ENCODE measurements around the gene KIF20B.
"Not testable (repeated sequence)": the region's sequence is repeated elsewhere in the genome, so short reads cannot be mapped to it uniquely, and the experiment has no call there.

KIF20B gene

DNA sequence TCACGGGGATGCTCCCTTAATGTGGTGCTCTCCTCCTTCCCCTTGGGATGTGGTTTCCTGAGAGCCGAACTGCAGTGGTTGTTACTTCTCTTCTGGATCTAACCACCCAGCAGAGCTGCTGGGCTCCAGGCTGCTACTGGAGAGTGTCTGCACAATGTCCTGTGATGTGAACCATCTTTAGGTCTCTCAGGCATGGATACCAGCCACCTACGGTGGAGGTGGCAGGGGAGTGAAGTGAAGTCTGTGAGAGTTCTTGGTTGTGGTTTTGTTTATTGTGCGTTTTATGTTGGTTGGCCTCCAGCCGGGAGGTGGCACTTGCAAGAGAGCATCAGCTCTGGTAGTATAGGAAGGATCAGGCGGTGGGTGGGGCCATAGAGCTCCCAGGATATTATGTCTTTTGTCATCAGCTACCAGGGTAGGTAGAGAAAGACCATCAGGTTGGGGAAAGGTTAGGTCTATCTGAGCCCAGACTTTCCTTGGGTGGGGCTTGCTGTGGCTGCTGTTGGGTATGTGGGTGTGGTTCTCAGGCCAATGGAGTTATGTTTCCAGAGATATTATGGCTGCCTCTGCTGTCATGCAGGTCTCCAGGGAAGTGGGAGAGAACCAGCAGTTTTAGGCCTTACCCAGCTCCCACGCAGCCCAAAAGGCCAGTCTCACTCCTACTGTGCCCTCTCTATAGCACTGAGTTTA lies 87.9 kb downstream of the KIF20B start:
- DNase-seq: no peak

DNA sequence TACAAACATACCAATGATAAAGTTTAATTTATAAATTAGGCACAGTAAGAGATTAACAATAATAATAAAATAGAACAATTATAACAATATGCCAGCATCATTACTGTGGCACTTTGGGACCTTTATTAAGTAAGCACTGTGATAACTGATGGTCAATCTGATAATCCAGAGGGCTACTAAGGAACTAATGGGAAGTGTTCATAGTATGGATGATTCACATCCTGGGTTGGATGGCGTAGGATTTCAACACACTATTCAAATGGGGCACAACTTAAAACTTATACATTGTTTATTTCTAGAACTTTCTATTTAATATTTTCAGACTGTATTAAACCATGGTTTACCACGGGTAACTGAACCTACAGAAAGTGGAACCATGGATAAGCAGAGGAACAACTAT lies 90.8 kb downstream of the KIF20B start:
- no peak for DNase-seq

DNA sequence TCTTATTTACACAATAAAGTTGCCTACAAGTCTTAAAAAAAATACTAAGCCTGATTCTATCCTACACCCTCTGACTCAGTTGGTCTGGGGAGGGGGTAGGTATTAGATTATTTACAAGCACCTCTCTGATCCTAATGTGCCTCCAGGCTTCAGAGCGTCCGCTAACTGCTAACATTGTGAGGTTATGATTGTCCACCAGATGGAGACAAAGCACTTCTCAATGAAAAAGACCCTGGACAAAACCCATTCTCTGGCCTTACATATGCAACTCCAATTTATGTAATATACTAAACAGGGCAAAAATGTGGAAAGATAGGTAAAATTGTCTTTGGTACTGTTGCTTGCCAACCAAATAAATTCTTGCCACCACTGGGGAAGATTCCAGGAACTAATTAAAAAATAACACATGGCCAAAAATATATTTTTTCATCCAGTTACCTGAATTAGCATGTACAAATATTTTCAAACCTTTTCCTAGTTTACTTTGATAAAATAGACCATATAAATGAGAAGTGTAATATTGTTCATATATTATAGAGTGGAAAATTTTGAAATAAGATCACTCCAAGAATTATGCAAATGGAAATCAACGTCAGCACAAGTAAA lies 92.4 kb downstream of the KIF20B start:
- DNase-seq: peak; percentile 80

DNA sequence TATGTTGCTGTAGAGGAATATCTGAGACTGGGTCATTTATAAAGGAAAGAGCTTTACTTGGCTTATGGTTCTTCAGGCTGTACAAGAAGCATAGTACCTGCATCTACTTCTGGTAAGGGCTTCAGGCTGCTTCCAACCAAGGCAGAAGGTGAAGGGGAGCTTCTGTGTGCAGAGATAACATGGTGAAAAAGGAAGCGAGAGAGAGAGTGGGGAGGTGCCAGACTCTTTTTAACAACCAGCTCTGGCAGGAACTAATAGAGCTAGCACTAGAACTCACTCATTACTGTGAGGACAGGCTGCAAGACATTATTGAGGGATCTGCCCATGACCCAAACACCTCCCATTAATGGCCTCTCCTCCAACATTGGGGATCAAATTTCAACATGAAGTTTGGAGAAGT lies 94.5 kb downstream of the KIF20B start:
- no peak for DNase-seq

DNA sequence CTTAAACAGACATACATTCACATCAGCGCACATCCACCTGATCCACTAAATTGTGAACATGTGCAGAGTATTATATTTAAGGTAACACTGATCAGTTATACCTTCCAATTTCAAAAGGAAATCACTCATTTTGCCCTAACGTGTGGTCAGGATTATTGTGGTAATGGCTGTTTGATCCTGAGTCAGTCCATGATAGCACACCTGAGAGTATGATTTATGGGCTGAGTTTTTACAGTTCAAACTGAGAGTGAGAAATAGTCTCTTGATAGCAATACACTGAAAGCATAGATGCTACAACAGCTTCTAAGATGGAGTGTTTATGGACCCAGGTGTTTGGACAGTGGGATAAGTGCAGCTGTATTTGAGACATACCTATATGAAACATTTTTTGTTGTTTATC lies 96.7 kb downstream of the KIF20B start:
- no peak for DNase-seq

DNA sequence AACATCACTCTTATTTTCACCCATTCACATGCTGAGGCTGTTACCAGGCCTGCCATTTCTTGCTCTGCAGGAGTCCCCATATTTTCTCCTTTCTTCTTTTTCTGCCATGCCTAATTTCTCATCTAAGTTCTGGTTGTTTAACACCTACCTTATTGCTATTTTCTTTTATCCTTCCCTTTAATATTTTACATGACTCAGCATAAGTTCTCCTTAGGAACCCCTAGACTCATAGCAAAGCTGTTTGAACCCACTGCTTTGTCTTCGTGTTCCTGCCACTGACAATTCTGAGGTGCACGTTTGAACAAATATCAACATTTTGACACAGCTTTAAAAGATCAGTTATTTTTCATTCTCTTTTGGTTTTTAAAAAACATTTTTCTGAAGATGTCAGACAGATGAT lies 98.2 kb downstream of the KIF20B start:
- no peak for DNase-seq

DNA sequence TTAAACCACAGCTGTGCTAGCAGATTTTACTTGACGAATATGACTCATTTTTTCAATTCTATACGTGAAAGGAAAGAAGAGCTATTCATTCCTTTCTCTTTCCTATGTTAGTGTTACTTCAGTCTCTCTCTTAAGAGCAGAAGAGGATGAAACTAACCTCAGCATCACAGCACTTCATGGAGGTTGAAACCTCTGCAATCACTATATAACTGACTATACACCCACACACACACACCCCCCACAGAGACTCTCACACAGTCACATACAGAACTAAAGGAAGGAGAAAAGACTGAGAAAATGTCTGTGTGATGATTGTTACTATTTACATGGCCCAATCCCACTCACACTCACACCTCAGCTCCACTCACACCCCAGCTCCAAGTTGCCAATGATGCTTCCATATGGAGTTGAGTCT lies 104.2 kb downstream of the KIF20B start:
- DNase-seq: no peak

DNA sequence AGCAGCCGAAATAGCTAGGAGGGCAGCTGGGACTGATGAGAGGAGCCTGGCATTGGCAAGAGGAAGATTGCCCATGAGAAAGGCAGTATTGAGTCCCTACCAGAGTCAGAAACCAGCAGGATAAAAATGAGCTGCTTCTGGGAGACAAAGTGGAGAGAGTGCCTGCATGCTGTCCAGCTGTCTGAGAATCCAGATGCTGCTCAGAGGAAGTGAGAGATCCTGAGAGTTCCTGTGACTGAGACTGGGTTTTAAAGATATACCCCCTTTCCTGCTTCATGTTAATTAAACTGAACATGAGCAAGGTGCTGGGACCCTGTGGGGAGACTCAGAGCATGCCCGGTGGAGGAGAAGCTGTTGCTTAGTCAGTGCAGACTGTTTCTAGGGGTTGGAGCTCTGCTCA lies 107.5 kb downstream of the KIF20B start:
- no peak for DNase-seq

DNA sequence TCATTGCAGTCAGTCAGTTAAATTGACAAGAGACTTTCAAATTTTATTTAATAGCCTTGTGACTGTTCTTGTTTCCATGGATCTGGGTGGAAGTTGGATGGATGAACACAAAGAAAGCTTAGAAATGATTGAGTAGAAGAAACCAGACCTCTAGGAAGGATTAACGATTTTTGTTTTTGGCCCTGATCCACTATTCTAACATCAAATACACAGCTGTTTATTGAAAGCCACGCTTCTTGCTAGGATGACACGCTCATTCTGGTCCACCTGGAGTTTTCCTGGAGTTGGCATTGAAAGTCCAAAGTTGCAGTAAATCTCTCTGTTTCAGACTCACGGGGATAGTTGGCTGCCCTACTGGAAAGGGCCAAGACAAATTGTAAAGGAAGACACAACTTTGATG lies 108.4 kb downstream of the KIF20B start:
- DNase-seq: no peak

DNA sequence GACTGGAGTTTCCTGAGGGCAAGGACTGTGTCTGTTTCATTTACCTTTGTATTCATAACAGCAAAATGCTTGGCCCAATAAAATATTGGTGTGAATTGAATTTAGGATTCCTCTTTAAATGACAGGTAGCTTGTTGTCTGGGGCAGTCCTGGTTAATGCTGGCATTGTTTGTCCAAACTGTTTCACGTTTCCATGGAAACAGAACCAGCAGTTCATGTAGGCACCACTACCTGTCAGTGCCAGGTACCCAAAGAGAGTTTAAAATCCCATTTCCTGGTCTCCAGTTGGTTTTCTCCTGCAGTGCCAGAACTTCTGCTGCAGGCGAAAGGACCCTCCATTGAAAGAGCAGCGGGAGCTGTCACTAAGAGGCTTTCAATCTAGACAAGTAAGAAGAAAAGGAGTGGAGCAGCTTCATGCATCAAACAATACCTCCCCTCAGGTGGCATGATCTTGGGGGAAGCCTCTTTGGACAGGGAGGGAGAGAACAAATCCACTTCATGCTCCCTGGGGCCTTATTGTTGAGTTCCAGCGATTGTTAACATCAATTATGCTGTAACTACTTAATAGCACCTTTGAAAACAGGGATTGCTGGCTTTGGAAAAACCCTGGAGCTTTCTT lies 109.6 kb downstream of the KIF20B start:
- no peak for DNase-seq

DNA sequence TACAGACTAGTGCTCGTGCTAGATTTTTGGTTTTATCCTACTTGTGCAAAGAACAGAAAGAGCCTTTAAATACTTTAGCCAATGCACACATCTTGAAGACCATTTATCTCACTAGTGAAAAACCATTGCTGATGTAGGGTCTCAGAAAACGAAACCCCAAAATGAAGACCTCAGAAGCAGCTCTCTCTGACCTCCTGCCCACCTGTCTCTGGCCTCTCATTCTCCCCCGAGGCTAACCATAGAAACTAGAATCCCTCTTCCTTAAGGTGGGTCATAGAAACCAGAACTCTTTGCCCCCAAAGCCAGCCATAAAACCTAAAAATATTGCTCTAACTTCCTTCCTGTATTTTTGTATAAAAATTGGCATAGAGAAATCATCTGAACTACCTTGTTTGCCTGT lies 112.2 kb downstream of the KIF20B start:
- DNase-seq: no peak

DNA sequence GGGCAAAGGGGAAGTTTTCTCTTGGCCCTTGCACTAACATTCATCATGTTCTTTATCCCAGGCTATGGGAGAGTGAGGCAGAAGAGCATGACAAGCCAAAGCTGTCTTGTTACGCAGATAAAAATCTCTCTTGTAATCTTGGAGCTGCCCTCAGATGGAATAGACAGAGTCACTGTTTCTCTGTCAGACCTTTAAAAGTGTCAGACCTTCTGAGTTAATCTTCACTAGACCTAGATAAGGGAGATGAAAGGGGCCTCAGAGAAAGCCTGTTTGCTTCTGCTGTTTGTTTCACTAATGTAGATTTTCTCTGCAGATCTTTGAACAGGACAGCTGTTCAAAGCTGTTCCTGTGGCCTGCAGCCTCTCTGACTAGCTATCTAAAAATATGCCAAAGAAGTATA lies 112.9 kb downstream of the KIF20B start:
- no peak for DNase-seq

DNA sequence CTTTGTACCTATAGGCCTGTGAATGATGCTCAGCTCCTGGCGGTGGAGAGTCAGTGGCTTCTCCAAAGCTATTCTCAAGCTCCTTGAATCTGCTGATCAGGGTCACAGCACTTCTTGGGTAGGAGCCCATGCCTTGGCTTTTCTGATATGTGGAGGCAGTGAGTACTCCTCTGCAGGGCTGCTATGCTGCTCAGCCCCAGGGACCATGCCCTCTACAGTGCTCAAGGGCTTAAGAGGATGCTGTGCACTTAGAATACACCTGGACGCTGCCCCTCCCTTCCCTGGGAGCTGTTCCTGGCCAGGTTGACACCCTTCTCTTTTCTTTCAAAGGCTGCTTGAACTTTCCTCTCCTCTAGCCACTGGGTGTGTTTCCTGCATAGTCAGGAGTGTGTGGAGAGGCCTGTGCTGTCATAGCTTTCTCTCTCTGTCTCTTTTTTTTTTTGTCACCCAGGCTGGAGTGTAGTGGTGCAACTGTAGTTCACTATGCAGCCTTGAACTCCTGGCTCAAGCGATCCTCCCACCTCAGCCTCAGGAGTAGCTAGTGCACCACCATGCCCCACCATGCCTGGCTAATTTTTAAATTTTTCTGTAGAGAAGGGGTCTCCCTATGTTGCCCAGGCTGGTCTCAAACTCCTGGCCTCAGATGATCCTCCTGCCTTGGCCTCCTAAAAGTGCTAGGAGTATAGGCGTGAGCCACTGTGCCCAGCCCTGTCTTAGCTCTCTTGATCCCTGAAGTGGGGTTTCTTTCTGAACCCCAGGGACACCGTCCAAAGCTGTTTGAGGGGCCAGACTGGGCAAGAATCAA lies 113.9 kb downstream of the KIF20B start:
- DNase-seq: no peak

DNA sequence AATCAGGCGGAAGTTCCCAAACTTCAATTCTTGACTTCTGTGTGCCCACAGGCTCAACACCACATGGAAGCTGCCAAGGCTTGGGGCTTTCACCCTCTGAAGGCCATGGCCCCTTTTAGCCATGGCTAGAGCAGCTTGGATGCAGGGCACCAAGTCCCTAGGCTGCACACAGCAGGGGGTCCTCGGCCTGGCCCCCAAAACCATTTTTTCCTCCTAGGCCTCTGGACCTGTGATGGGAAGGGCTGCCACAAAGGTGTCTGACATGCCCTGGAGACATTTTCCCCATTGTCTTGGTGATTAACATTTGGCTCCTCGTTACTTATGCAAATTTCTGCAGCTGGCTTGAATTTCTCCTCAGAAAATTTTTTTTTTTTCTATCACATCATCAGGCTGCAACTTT lies 117.6 kb downstream of the KIF20B start:
- DNase-seq: not testable (repeated sequence)
